Fibroblast of skin of back (primary cell): ENCODE results near the gene HOXB5.

ENCODE experiments used
- DNase-seq: peaks from one replicate; pipeline ENCODE4 v3.0.0-alpha.2; 2013

The HOXB5 gene

GRCh38 chr17:48571826-48572417, 21.7 kb downstream of the HOXB5 start:
- no peak for DNase-seq

DNA sequence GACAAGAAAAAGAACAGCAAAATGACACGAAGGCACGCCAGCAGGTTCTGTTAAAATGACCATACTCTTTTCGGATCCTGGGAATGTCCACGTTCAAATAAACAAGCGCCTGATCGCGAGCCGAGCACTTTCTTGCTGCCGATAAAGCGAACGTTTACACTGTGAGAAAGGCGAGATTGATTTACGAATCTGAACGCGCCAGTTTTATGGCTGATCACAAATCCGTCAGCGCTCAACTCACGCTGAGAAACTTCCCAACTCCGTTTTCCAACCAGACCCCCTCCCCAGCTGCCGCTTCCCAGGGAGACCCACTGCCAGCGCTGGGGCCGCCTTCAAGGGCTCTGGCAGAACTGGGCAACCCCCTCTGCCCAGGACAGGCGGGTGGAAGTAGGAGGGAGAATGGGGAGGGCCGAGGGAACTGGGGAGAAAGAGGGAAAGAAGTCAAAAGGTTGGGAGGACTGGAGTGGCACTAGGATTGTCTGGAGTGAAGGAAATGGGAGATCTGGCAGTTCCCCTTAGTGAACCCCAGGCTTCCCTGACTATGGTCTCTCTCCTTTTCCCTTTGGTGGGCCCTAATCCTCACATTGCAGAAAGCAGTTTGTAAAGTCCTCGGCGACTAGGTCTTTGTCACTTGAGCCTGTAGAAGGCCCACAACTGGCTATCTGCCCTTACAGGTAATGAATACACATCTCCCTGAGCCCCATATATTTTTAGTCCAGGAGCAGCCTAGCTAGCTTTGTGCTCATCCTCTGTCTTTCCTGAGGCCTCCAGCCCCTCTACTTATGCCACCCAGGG, 22.4 kb downstream of the HOXB5 start:
- no peak for DNase-seq

GRCh38 chr17:48570325-48571023, 23.1 kb downstream of the HOXB5 start:
- DNase-seq = no peak

- no peak for DNase-seq
These were observed 23.8 kb downstream of the HOXB5 start for GRCh38 chr17:48569674-48570324.

DNA sequence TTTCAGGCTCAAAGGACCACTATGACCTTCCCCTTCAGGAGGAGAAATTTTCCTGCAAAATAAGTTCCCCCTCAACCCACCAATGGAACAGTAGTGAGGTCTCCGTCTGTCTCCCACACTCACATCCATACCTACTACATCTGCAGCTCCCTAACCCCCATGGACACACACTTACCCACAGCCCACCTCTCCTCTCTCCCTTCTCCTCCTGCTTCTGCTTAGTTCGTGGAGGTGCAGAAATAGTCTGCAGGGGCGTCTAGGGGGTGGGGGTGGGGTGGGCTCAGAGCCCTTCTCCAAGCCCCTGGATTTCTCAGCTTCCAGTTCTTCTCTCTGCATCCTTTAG, 24.4 kb downstream of the HOXB5 start:
- DNase-seq = no peak

GRCh38 chr17:48568499-48569239, 24.9 kb downstream of the HOXB5 start:
- DNase-seq = no peak

DNA sequence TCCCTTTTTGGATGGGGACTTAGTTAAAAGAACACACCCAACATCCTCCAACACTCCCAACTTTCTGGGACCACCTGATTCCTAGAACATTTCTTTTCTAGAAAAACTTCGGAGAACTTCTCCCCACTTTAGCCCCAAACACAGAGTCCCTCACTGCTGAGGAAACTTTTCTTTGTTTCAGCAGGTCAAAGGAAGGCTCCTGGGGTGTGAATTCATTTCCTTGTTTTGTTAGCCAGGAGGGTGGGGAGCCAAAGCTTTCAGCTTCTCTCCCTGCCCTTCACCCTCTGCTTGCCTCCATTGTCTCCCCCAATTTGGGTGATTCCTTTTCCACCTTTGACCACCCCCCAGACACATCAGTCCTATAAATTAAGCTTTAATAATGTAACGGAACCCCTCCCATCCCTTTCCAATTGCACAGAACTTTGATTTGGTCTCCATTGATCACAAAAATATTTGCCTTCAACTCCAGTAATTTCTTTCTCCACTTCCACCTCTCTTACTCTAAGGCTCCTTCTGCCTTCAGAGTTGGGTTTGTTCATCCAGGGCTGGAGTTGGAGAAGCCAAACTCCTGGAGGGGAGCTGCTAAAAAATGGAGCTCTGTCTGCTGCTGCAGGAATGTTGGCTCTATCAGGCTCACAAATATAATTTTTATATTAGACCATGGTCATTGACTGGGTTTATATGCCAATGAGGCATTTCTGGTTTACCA, 25.8 kb downstream of the HOXB5 start:
- DNase-seq = no peak

GRCh38 chr17:48567209-48567608, 26.4 kb downstream of the HOXB5 start:
- DNase-seq = no peak

GRCh38 chr17:48566717-48567116, 26.9 kb downstream of the HOXB5 start:
- no peak for DNase-seq

GRCh38 chr17:48565925-48566710, 27.5 kb downstream of the HOXB5 start:
- no peak for DNase-seq

GRCh38 chr17:48565022-48565554, 28.5 kb downstream of the HOXB5 start:
- DNase-seq = no peak

DNA sequence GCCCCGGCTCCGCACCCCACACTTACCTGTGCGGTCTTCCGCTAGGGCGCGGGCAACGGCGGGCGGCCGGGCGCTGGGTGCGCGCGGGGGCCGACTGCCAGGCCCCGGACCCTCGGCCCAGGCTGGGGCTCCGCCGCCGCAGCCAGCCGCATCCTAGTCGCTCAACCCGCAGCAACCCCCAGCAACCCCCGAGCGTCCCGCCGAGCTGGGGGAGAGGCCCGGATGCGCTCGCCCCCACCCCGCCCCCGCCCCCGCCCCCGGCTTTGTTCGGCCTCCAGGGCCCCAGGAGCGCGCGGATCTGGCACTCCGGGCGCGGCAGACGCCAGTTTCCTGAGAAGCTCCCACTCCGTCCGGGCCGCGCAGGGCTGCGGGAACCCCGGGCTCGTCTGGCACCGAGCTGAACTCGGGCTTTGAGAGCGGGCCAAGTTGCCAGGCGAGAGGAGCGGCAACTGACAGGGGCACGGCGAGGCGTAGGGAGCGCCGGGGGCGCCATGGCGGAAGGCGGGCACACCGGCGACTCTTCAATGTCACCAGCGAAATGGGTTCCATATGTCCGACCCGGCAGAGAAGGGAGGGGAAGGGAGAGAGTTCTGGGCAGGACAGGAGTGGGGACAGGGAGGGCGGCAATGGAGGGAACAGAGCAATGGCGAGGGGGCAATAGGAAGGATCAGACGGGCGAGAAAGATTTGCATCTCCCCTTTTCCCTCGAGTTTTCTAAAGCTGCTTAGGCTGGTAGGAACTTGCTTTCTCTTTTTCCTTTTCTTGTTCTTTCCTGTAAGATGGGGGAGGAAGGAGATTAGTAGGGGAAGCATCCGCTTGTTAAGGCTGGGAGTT, 29.2 kb downstream of the HOXB5 start:
- DNase-seq = peak; percentile 51

DNA sequence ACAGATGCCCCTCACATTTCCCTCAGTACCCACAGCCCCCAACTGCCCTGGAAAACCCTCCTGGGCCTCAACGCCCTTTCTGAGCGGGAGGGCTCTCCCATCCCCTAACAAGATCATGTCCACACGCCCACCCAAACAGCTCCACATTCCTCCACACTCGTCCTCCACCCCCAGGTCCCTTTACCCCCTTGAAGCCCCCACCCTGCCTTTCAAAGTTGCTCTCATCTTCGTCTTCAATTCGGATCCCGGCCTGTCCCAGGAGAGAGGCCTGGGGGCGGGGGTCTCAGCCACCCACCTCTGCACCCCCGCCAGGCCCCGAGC, 29.8 kb downstream of the HOXB5 start:
- no peak for DNase-seq

DNA sequence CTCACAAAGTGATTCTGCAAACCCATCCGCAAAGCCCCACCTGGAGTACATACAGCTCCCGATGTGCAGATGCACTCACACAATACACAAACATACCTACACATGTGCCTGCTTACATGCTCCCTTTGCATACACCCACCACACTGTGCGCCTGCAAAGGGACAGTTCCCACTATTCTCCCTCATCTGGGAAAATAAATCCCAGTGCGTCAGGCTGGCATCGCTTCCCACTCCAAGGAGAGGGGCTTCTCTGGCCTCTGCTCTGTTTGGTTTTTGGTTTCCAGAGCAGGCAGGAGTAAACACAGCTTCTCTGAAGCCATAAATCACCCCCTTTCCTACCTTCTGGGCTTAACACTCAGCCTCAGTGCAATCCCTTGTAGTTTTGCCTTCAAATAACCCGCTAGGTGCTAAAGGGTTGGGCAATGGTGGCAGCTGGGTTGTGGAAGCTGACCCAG, 30.2 kb downstream of the HOXB5 start:
- DNase-seq = no peak

GRCh38 chr17:48562934-48563333, 30.6 kb downstream of the HOXB5 start:
- no peak for DNase-seq

DNA sequence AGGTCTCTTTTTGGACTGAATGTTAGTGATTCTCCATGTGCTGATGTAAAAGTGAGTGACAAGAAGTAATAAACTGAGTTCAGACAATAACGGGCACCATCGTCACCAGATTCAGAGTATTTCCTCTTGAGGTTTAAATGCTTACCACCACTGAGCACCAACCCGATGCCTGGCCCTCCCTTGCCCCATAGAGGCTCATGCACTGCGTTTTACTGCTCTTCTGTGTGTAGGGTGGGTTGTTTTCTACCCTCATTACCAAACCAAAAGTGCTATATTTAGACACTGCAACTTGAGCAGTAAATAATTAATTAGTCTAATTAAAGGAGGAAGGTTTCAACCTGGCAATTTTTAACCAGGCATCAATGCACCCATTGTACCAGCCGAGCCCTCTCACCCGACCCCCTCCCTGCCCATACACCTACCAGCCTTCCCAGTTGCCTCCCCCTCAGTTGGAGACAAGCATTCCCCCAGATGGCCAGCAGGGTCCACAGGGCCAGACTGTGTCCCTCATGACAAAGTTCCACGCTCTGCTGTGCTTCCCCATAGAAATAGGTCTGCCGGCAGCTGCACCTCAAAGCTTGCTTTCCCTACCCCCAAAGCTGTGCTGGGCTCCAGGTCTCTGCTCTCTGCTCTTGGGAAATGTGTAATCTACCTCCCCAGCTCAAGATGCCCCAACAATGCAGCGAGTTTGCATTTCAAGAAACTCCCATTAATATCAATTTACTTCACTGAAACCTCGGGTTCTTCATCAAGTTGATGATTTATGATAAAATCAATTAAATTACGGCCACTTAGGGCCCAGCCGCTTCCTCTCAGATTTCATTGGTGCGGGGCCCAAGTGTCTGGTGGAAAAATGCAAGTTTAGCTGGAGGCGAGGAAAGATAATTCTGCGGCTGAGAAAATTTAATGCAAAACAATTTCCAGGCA, 31.4 kb downstream of the HOXB5 start:
- DNase-seq = no peak

DNA sequence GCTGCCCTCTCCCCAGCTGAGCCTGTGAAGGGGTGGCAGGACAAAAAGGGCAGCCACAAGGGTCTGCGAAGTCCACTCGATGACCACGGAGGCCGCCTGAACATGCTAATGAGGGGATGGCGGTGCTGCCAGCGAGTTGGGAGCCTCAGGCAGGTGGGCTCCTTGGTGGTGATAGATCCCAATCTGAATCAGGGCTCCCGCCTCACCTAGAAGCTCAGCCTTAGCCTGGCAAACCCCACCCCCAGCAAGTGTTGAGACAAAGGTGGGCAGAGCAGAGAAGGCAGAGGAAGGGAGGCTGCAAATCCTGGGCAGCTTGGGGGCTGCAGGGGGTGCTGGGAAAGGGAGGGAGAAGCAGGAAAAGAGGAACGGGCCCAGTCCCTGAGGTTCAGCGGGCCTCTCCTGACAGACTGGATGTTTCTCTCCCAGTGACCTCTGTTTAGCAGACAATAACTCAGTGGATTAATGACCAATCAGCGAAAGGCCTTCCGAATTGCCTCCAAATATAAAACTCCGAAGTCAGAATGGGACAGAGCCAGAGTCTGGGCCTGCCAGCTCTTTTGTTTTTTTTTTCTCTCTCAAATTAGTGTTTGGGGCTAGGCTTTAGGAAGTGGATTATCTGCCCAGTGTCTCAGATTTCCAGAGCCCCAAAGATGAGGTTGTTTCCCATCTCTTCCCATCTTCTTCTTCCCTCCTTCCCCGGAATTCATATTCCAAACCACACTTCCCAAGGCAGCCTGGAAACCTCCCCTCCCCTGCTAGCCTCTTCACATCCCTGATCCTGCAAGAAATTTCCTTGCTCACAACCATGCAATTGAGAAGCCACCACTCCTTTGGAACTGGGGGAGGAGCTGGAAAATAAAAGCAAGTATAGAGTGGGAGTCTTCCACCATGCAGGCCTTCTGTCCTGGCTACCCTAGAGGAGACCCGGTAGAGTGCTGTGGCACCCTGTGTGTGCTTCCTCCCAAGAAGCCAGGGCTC, 33.5 kb downstream of the HOXB5 start:
- no peak for DNase-seq
